Activated CD4-positive, alpha-beta T cell treated with anti-CD3 and anti-CD28 coated beads, Interleukin-2, amount 50 U/mL, for 24 hours (primary cell): ENCODE measurements around the gene PNMA8B.

Experiments
- DNase-seq, 2 donors: peaks; one replicate each; pipeline ENCODE4 v3.0.0-alpha.2; 2020; ENCODE audit warnings: low read depth in 1 of 2, low spot score in 1 of 2

Gene PNMA8B

DNA sequence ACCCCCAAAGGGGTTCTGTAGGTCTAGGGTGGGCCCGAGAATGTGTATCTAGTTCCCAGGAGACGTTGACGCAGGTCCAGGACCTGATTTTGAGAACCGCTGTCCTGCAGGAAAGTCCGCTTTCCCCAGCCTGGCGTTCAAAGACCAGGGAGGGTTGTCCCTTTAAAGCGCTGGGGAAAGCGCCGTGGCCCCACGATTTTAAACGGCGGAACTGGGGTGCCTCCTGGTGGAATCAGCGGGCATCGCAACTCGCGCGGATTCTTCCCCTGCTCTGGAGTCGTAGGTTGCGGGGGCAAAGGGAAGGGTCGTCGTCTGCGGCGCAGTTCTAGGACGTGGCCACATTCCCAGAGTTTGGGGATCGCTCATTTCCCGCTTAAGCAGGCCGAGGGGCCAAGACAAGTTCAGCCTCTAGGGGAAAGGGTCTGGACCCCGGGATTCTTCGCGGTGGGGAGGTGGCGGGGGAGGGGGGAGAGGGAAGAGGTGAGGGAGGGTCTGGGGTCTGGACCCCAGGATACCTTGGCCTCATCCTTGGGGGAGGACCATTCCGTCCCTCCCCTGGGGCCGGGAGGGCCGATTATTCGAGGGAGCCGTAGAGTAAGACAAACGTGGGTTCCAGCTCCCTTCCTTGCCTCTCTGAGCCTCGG is 7.7 kb downstream of the PNMA8B start:
- DNase-seq: peak; percentile 70 to 78

- DNase-seq: no peak
Measured at GRCh38 chr19:46487178-46487801, 8.4 kb downstream of the PNMA8B start.

GRCh38 chr19:46486358-46486757 is 9.3 kb downstream of the PNMA8B start:
- no peak for DNase-seq

- DNase-seq: no peak
Measured at GRCh38 chr19:46484656-46485055, 11.0 kb downstream of the PNMA8B start.

DNA sequence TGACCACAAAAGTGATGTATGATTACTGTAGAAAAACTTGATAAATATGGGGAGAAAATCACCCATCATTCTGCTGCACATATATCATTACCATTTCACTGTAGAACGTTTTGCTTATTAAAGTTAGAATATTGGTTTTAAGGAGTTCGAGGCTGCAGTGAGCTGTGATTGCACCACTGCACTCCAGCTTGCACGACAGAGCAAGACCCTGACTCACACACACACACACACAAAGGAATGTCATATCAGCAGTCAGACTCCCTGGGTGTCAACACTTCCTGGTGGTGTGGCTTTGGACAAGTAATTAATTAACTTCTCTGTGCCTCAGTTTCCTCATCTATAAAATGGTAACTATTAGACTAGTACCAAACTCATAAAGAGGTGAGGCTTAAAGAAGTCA is 13.0 kb downstream of the PNMA8B start:
- DNase-seq: no peak

DNA sequence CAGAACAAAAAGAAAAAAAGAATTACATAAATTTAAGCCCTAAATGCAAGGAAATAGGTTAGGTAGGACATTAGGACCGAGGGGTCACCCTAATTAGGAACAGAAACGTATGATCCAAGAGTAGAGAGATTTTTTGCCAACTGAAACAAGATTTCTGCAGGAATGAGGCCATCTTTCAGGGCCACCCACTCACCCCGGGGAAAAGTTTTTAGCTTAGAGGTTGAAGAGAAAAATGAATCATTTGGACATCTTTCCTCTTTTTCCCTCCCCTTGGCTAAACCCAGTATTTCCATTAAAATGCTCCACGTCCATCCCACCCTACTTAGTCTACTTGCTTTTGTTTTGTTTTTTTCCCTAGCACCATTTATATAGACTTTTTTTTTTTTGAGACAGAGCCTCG is 13.7 kb downstream of the PNMA8B start:
- DNase-seq: no peak

DNA sequence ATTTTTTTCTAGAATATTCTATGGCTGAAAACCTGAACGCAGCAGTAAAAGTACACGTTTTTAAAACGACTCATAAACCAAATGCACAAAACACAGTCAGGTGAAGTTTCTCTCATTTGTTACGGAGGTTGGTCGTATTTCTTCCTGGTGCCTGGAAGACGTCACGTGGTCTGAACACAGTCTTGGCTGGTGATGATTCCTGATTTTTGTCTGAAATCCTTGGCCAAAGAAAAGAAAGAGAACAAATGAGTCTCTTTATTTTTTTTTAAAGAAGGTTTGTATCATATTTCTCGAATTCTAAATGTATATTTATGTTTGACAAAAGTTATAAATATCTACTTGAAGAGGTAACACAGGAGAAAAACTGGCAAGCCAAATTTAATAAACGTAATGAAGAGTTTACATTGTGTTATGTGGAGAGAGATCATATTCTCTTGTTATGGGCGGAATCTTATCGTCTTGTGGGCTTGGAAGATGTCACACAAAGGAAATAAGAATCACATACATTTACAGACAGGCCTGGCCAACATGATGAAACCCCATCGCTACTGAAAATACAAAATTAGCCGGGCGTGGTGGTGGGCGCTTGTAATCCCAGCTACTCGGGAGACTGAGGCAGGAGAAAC is 14.3 kb downstream of the PNMA8B start:
- DNase-seq: no peak

- no peak for DNase-seq
Measured at GRCh38 chr19:46480415-46480814, 15.3 kb downstream of the PNMA8B start.

GRCh38 chr19:46478356-46478986 is 17.2 kb downstream of the PNMA8B start:
- DNase-seq: no peak

DNA sequence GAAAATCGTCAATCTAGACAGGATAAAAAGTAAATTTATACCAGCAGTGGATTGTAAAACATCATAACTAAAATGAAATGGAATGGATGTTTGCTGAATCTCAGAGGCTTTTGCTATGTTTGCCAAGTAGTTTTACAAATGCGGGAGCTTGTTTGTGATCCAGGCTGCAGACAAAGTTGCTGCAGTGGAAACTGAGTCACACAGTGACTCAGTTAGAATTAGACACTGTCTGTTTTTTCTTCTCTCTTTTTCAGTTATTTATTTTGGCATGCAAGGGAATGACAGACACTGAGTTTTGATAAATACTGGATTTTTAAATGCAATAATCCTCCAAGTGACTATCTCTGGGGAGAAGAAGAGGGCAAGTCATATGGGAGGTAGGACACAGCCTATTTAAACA is 19.7 kb downstream of the PNMA8B start:
- no peak for DNase-seq

DNA sequence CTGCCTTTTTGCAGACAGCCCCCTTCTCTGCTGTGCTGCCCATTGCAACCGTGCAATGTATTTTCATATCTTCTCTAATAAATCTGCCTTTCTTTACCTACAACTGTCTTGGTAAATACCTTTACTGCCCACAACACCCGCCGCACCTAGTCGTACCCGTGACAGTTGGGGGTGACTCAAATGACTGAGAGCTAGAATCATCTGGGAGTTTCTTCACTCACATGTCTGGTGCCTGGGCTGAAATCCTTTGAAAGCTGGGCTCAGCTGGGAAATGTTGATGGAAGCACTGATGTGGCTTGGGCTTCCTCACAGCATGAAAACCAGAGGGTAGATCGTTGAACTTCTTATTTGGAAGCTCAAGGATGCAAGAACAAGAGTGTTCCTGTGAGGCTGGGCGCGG is 21.5 kb downstream of the PNMA8B start:
- no peak for DNase-seq

DNA sequence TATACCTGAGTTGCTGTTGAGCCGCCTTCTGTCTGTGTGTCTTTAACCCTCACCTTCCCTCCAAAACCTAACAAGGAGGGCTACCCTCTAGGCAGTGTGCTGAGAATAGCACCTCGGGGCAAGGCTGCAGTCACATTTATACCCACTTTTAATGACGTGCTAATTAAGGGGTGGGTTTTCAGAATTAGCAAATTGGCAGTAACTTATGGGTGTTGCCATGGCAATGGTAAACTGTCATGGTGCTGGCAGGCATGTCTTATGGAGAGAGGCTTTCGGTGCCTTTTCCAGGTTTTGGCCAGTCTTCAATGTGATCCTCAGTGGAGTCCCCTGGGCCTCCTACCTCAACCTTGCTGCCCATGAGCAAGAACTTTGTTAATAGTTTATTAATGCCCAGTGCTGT is 23.1 kb downstream of the PNMA8B start:
- DNase-seq: no peak

DNA sequence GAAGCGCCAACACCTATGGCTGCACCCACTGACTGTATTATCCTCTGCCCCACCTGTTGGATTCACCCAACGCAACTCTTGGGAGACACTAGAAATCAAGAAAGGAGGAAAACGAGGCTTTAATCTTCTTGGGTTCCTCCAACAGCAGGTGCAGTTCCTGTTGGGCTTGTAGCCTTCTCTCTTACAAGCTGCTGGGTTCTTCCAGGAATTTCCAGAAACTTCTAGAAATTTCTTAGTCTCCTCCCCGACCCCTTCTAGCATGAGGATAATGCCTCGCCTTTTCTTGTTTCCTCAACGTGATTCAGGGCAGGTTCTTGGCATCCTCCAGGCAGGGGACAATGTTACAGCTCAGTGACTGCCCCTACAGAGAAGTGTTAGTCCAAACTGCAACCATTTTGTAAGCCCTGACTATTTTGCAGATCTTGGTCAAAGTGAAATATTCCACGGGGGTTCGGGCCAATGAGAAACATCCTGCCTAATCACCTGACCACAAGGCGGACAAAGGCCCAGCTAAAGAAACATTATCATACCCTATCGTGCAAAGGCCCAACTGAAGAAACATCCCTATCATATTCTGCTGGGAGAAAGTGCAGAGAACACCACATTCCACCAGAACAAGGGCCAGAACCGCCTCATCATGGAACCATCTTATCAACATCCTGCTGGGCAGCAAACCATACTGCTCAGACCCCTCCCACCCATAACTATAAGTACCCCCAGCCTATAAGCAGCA is 23.7 kb downstream of the PNMA8B start:
- no peak for DNase-seq

DNA sequence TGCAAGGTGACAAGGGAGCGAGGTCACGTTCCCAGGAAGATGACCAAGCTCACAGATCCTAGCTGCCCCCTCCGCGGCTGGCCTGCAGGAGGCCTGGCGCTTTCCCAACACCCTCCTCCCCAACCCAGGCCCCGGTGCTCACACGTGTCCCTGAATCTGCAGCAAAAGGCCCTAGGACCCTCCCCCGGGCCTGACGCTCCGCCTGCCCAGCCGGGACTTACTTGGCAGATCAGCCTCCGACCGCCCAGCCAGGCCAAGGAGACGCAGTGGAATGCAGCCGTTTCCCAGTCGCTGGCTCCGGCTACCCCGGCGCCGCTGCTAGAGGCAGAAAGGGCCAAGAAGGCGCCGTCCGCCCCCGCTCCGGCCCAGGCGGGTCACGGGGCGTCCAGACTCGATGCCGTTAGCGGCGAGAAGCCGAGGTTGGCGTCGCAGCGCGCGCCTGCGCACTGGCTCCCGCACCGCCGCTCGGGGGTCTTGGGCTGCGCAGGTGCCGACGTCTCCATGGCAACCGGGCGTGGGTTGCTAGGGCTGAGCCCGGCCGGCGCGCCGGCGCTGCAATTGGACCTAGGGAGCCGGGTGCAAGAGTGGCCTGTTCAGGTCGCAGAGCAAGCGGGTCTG is 24.4 kb downstream of the PNMA8B start, which contains the start of gene PNMA8A:
Gene PNMA8A (minus strand): TSS at position 448 of the 618 bp plus-strand sequence. CDS start 528 bp downstream, outside the sequence.
- no peak for DNase-seq

DNA sequence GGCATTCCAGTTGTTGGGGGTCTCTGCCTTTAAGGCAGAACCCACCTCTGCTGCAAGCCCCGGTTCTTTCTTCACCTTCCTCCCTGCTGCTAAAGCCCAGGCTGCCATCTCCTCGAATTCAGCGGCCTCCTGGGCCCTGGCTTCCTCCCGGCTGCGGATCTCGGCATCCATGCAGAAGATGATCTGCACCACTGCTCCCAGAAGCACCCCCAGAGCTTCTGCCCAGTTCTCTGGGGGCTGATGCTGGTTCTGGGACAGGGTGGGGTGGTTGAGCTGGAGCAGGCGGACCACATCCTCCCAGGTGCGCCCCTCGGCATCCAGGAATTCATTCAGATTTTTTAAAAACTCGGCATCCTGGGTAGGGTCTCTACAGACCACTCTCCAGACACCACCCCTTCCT is 25.3 kb downstream of the PNMA8B start:
- DNase-seq: no peak

DNA sequence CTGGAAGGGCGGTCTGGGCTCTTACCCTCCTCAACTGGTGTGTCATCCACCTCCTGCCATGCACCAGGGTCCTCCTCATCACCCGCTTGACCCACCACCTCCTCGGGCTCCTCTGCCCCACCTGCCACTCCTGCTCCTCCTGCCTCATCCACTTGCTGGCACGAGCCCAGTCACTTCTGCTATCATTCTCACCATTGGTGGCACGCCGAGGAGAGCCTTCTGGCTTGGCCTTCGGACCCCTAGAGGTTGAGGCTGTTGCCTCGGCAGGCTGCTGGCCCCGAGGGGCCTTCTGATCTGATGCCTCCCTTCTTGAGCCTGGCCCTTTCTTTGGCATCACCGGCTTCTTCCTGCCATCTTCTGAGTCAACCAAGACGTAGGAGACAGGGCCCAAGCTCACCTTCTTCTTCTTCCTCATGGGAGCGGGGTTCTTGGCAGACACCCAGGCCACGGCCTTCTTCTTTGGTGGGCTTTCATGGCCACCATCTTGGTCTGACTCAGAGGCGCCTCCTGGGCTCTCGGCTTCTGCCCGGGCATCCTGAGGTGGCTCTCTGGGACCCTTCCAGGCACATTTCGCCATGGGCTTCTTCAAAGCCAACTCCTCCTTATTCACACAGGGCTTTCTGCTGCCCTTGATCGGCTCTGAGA is 26.0 kb downstream of the PNMA8B start:
- DNase-seq: no peak

DNA sequence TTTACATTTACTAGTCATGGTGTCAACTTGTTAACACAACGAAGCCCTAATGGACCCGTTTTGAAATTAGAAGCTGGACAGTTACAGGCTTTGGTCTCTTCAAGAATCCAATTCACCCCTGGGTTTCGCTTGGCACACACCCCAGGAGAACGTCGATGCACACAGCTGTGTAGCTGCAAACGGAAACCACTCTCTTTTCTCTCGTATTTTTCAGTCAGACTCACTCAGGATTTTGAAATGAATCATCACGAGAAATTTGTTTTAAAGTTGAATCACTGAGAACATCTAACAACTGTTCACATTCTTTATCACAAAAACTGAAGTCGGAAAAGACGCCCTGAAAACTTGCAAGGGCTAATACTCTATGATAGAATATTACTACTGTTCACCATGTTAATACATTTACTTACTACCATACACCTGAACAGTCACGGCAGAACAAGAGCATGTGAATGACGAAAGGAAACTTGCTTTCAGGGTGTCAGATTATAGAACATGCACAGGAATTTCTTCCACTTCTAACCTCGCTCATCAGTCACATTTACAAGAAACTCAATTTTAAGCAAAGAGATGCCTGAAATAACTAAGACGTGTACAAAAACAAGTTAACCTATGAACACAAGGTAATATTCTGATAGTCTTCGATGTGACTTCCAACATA is 29.0 kb downstream of the PNMA8B start:
- DNase-seq: no peak

- DNase-seq: no peak
Measured at GRCh38 chr19:46463516-46463915, 32.2 kb downstream of the PNMA8B start.

GRCh38 chr19:46461537-46461936 is 34.1 kb downstream of the PNMA8B start:
- no peak for DNase-seq

DNA sequence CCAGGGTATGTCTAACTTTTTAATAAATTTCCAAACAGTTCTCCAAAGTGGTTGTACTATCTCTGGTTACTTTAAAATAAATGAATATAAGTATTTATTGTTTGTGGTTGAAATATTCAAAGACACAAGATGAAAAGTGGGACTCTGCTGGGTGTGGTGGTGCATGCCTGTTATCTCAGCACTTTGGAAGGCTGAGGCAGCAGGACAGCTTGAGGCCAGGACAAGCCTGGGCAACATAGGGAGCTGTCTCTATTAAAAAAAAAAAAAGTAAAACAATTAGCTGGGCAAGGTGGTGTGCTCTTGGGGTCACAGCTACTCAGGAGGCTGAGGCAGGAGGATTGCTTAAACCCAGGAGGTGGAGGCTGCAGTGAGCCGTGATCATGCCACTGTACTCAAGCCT is 34.7 kb downstream of the PNMA8B start:
- no peak for DNase-seq
